HCT116 (cell line): Measurements from ENCODE around the gene FOXI3. TPM values are rescaled to one million over a fixed set of nuclear protein-coding genes. Genes with fewer than 3 reads are reported as not detected.
"Not testable (repeated sequence)": the region's sequence is repeated elsewhere in the genome, so short reads cannot be mapped to it uniquely, and the experiment has no call there.

ENCODE experiments used
- ATAC-seq: fragments of 200-7000 bp; cut with Tn5 transposase; 2 replicates; pipeline ENCODE4 v1.9.1; 2020; ENCODE audit warnings: mild to moderate bottlenecking, moderate library complexity
- BruUV-seq: library from RNA; stranded (reverse); fragments of 400-500 nt; replicated peaks from 2 replicates; lab custom pipeline; 2021; lab: Mats Ljungman, UMichigan
- CTCF ChIA-PET: fragments of 300-600 bp; sonication (Branson Sonifier 250); formaldehyde crosslinking; loops from one replicate; lab custom pipeline; 2021; ENCODE audit warnings: antibody characterized with exemption; lab: Charles Lee
- POLR2A ChIA-PET: fragments of 300-600, 350-600 bp; sonication (Branson Sonifier 250); formaldehyde crosslinking; loops from one replicate; lab custom pipeline; 2021; ENCODE audit warnings: antibody characterized with exemption; lab: Charles Lee
- RAD21 ChIA-PET, 2 experiments: fragments of 300-600 bp; sonication (Branson Sonifier 250); formaldehyde crosslinking; loops; one replicate each; lab custom pipeline; 2023; ENCODE audit warnings: low total read pairs in 2 of 2; ENCODE audit not compliant: uncharacterized antibody in 2 of 2, unreplicated experiment in 2 of 2, low non-redundant PET in 1 of 2; lab: Charles Lee
- DNase-seq: peaks from one replicate; pipeline ENCODE4 v3.0.0-alpha.2; 2010; ENCODE audit warnings: low read depth, low spot score
- H2AFZ ChIP-seq: fragments of 200-600 bp; shearing (Covaris generic), sonication (generic); 2 replicates; pipeline ENCODE4 v1.6.1; 2017; ENCODE audit warnings: low read depth, mixed run types, mixed read lengths, antibody characterized with exemption, low read length; ENCODE audit not compliant: poor library complexity, severe bottlenecking
- H3K27ac ChIP-seq: 2 replicates; pipeline ENCODE4 v1.5.1; 2012; ENCODE audit warnings: low read depth, low read length
- H3K27me3 ChIP-seq: fragments of 200-600 bp; sonication (generic); 2 replicates; pipeline ENCODE4 v1.6.1; 2016; ENCODE audit warnings: mixed run types, low read length, mixed read lengths; ENCODE audit not compliant: insufficient read depth
- H3K36me3 ChIP-seq, 2 experiments: fragments of 200-500 bp in 1 of 2; fragments of 200-600 bp in 1 of 2; sonication (Bioruptor generic) in 1 of 2; sonication (generic) in 1 of 2; 2 replicates each; pipeline versions ENCODE4 v1.5.1 to v1.6.1; 2014 to 2016; ENCODE audit warnings: low read length in 2 of 2, inconsistent platforms in 1 of 2, mixed read lengths in 1 of 2, mixed run types in 1 of 2; ENCODE audit not compliant: insufficient read depth in 2 of 2, control insufficient read depth in 1 of 2
- H3K4me1 ChIP-seq, 2 experiments: fragments of 200-600 bp in 1 of 2; sonication (generic) in 1 of 2; 2 replicates each; pipeline versions ENCODE4 v1.5.1 to v1.6.1; 2012 to 2017; ENCODE audit warnings: low read length in 2 of 2, inconsistent platforms in 1 of 2, mild to moderate bottlenecking in 1 of 2, mixed read lengths in 1 of 2, mixed run types in 1 of 2, moderate library complexity in 1 of 2; ENCODE audit not compliant: insufficient read depth in 2 of 2, control insufficient read depth in 1 of 2
- H3K4me2 ChIP-seq: fragments of 200-600 bp; sonication (generic); 2 replicates; pipeline ENCODE4 v1.6.1; 2017; ENCODE audit warnings: mixed run types, low read length, mixed read lengths
- H3K4me3 ChIP-seq, 2 experiments: fragments of 200-600 bp in 1 of 2; sonication (generic) in 1 of 2; replicated peaks in 1 of 2; 2 replicates each; pipeline ENCODE4 v1.5.1; 2011 to 2016; ENCODE audit warnings: low read length in 2 of 2, control low read depth in 1 of 2, low read depth in 1 of 2, mild to moderate bottlenecking in 1 of 2, mixed read lengths in 1 of 2, mixed run types in 1 of 2
- H3K79me2 ChIP-seq: fragments of 200-600 bp; sonication (generic); 2 replicates; pipeline ENCODE4 v1.6.1; 2017; ENCODE audit warnings: mild to moderate bottlenecking, mixed run types, low read length, moderate library complexity, mixed read lengths; ENCODE audit not compliant: insufficient read depth
- H3K9ac ChIP-seq: fragments of 200-600 bp; sonication (generic); 2 replicates; pipeline ENCODE4 v1.6.1; 2016; ENCODE audit warnings: low read length, mixed read lengths
- H3K9me2 ChIP-seq: fragments of 200-600 bp; sonication (generic), shearing (Covaris generic); 2 replicates; pipeline ENCODE4 v1.6.1; 2017; ENCODE audit warnings: mixed run types, mild to moderate bottlenecking, moderate library complexity; ENCODE audit not compliant: insufficient read depth
- H3K9me3 ChIP-seq, 2 experiments: fragments of 200-500 bp in 1 of 2; fragments of 200-600 bp in 1 of 2; sonication (Bioruptor generic) in 1 of 2; sonication (generic) in 1 of 2; 2 replicates each; pipeline ENCODE4 v1.6.1; 2014 to 2017; ENCODE audit warnings: low read length in 2 of 2, mixed read lengths in 2 of 2, inconsistent platforms in 1 of 2, low read depth in 1 of 2, mild to moderate bottlenecking in 1 of 2, mixed run types in 1 of 2, moderate library complexity in 1 of 2; ENCODE audit not compliant: control insufficient read depth in 1 of 2, insufficient read depth in 1 of 2
- H4K20me1 ChIP-seq: fragments of 200-600 bp; sonication (generic), shearing (Covaris generic); 2 replicates; pipeline ENCODE4 v1.6.1; 2017; ENCODE audit warnings: mixed run types, mild to moderate bottlenecking, moderate library complexity; ENCODE audit not compliant: insufficient read depth
- ATF3 ChIP-seq: IDR thresholded peaks from 2 replicates; pipeline ENCODE4 v1.6.1; 2012
- CEBPB ChIP-seq: IDR thresholded peaks from 2 replicates; pipeline ENCODE4 v1.6.1; 2012; ENCODE audit warnings: low read depth
- EGR1 ChIP-seq: IDR thresholded peaks from 2 replicates; pipeline ENCODE4 v1.6.1; 2012; ENCODE audit warnings: low read depth
- ELF1 ChIP-seq: IDR thresholded peaks from 2 replicates; pipeline ENCODE4 v1.6.1; 2012; ENCODE audit warnings: low read depth, borderline replicate concordance
- EZH2 ChIP-seq: fragments of 200-600 bp; sonication (generic); IDR thresholded peaks from 2 replicates; pipeline ENCODE4 v1.6.1; 2017; ENCODE audit warnings: antibody characterized with exemption, mixed run types
- EZH2phosphoT487 ChIP-seq: fragments of 200-600 bp; IDR thresholded peaks from 2 replicates; pipeline ENCODE4 v1.6.1; 2018; ENCODE audit warnings: antibody characterized with exemption, borderline replicate concordance
- FOSL1 ChIP-seq: IDR thresholded peaks from 2 replicates; pipeline ENCODE4 v1.6.1; 2012; ENCODE audit warnings: low read depth
- JUND ChIP-seq: IDR thresholded peaks from 2 replicates; pipeline ENCODE4 v1.6.1; 2012
- POLR2A ChIP-seq: IDR thresholded peaks from 2 replicates; pipeline ENCODE4 v1.7.0; 2011; ENCODE audit warnings: borderline replicate concordance; ENCODE audit not compliant: insufficient read depth, insufficient read length; ENCODE audit errors: extremely low read depth
- POLR2AphosphoS5 ChIP-seq: IDR thresholded peaks from 2 replicates; pipeline ENCODE4 v1.6.1; 2011; ENCODE audit warnings: mild to moderate bottlenecking, low read depth, low read length, moderate library complexity
- RAD21 ChIP-seq: IDR thresholded peaks from 2 replicates; pipeline ENCODE4 v1.6.1; 2012; ENCODE audit warnings: low read depth, mild to moderate bottlenecking
- REST ChIP-seq: IDR thresholded peaks from 2 replicates; pipeline ENCODE4 v1.6.1; 2012; ENCODE audit warnings: low read depth
- SP1 ChIP-seq: IDR thresholded peaks from 2 replicates; pipeline ENCODE4 v1.6.1; 2012; ENCODE audit warnings: low read depth
- SRF ChIP-seq: IDR thresholded peaks from 2 replicates; pipeline ENCODE4 v1.6.1; 2012; ENCODE audit warnings: low read depth
- TCF7L2 ChIP-seq: IDR thresholded peaks from 2 replicates; pipeline ENCODE4 v1.7.0; 2011; ENCODE audit warnings: borderline replicate concordance, inconsistent platforms; ENCODE audit not compliant: insufficient read depth, insufficient read length; ENCODE audit errors: extremely low read depth
- ZBTB33 ChIP-seq: IDR thresholded peaks from 2 replicates; pipeline ENCODE4 v1.6.1; 2011; ENCODE audit warnings: mild to moderate bottlenecking, low read length, moderate library complexity; ENCODE audit not compliant: insufficient replicate concordance; ENCODE audit errors: extremely low read depth
- ZNF274 ChIP-seq: fragments of 200-500 bp; sonication (Bioruptor generic); IDR thresholded peaks from 2 replicates; pipeline ENCODE4 v1.6.1; 2014; ENCODE audit warnings: mild to moderate bottlenecking, low read depth, low read length, inconsistent platforms
- intact Hi-C: fragments of 100-400 bp; cut with micrococcal nuclease; formaldehyde crosslinking; loops from 2 replicates; pipeline ENCODE4 v1.10.0; 2022
- total RNA-seq: library from RNA; stranded (reverse); gene quantifications from one replicate; pipeline ENCODE4 v1.2.1, GENCODE V29; 2021; ENCODE audit not compliant: unreplicated experiment

FOXI3 gene
- total RNA-seq, 1 experiment from 2014 or later: not detected

- intact Hi-C loops: no loop called here
- TF ChIP-seq ELF1 (no peak), ZBTB33 (no peak), FOSL1 (no peak), ZNF274 (no peak), REST (no peak), JUND (no peak), POLR2A (no peak), SP1 (no peak), SRF (no peak), TCF7L2 (no peak), EZH2 (no peak), CEBPB (no peak), EGR1 (no peak), RAD21 (no peak), EZH2phosphoT487 (no peak), POLR2AphosphoS5 (no peak), ATF3 (no peak)
- H3K9me3 ChIP-seq: no peaks in the 10 kb centered on the region
- H3K4me2 ChIP-seq: no peak overlapping the region
- RAD21 ChIA-PET: no interaction called here
- H3K9ac ChIP-seq: no peak overlapping the region
- DNase-seq (no peak), ATAC-seq (no peak)
- H3K36me3 ChIP-seq: no peaks in the 10 kb centered on the region
- no TSS peak for BruUV-seq
- H3K27me3 ChIP-seq: no peaks in the 10 kb centered on the region
- POLR2A ChIA-PET: no interaction called here
- no peak overlapping the region for H2AFZ ChIP-seq
- no peaks in the 10 kb centered on the region for H3K79me2 ChIP-seq
- no peak overlapping the region for H3K27ac ChIP-seq
- CTCF ChIA-PET: no interaction called here
- no peak overlapping the region for H3K4me3 ChIP-seq
- H3K9me2 ChIP-seq: no peaks in the 10 kb centered on the region
- H3K4me1 ChIP-seq: no peaks in the 10 kb centered on the region
- no peaks in the 10 kb centered on the region for H4K20me1 ChIP-seq
Measured at GRCh38 chr2:88416016-88416663, 36.4 kb downstream of the FOXI3 start.

- H3K4me2 ChIP-seq, RAD21 ChIA-PET, H3K27me3 ChIP-seq, intact Hi-C loops, H3K9me2 ChIP-seq, H4K20me1 ChIP-seq, CTCF ChIA-PET, H2AFZ ChIP-seq, H3K27ac ChIP-seq, H3K4me1 ChIP-seq, POLR2A ChIA-PET, H3K9ac ChIP-seq, H3K9me3 ChIP-seq, BruUV-seq, ATAC-seq, DNase-seq, H3K79me2 ChIP-seq, H3K36me3 ChIP-seq, H3K4me3 ChIP-seq: not testable (repeated sequence)
Measured at GRCh38 chr2:88408870-88409269, 43.6 kb downstream of the FOXI3 start.
